Natural killer cell (primary cell): ENCODE results near the gene TBCCD1. TPM values are rescaled to one million over a fixed set of nuclear protein-coding genes. Genes with fewer than 3 reads are reported as not detected.

ENCODE experiments used
- ATAC-seq, 3 donors: fragments of 150-1000 bp in 2 of 3; fragments of 200-7000 bp in 1 of 3; cut with Tn5 transposase; 1 replicate in 1 of 3; 2 replicates in 2 of 3; pipeline ENCODE4 v1.10.0; 2021; ENCODE audit warnings: mild to moderate bottlenecking in 2 of 3, moderate library complexity in 2 of 3
- DNase-seq, 2 donors: peaks; one replicate each; pipeline versions ENCODE4 v3.0.0 to v3.0.0-alpha.2; 2013 to 2021; ENCODE audit warnings: mixed read lengths in 1 of 2
- H3K27ac ChIP-seq: one replicate; pipeline ENCODE4 v1.5.1; 2013; ENCODE audit warnings: mild to moderate bottlenecking, low read length
- H3K27me3 ChIP-seq: one replicate; pipeline ENCODE4 v1.6.1; 2013; ENCODE audit warnings: low read length; ENCODE audit not compliant: control insufficient read depth, insufficient read depth
- H3K36me3 ChIP-seq: one replicate; pipeline ENCODE4 v1.6.1; 2013; ENCODE audit warnings: low read length; ENCODE audit not compliant: control insufficient read depth, insufficient read depth
- H3K4me1 ChIP-seq: one replicate; pipeline ENCODE4 v1.6.1; 2013; ENCODE audit warnings: low read length; ENCODE audit not compliant: control insufficient read depth, insufficient read depth
- H3K4me3 ChIP-seq: one replicate; pipeline ENCODE4 v1.5.1; 2013; ENCODE audit warnings: low read length
- H3K9me3 ChIP-seq: one replicate; pipeline ENCODE4 v1.6.1; 2013; ENCODE audit warnings: low read length; ENCODE audit not compliant: control insufficient read depth, insufficient read depth
- H3K27ac Mint-ChIP-seq, 2 donors: one replicate each; pipeline ENCODE4 v1.8.0; 2022; ENCODE audit warnings: mild to moderate bottlenecking in 2 of 2, mixed read lengths in 2 of 2, moderate library complexity in 1 of 2
- H3K27me3 Mint-ChIP-seq, 2 donors: one replicate each; pipeline ENCODE4 v1.8.0; 2022; ENCODE audit warnings: low read depth in 2 of 2, mixed read lengths in 2 of 2
- H3K36me3 Mint-ChIP-seq: one replicate; pipeline ENCODE4 v1.8.0; 2022; ENCODE audit warnings: mixed read lengths
- H3K4me1 Mint-ChIP-seq, 2 donors: one replicate each; pipeline ENCODE4 v1.8.0; 2022; ENCODE audit warnings: mixed read lengths in 2 of 2
- H3K4me3 Mint-ChIP-seq: one replicate; pipeline ENCODE4 v1.8.0; 2022; ENCODE audit warnings: mild to moderate bottlenecking, moderate library complexity, mixed read lengths
- H3K9me3 Mint-ChIP-seq, 2 donors: one replicate each; pipeline ENCODE4 v1.8.0; 2022; ENCODE audit warnings: mixed read lengths in 2 of 2
- CTCF ChIP-seq: fragments of 200-600 bp; IDR thresholded peaks from one replicate; pipeline ENCODE4 v1.8.0; 2022; ENCODE audit warnings: antibody characterized with exemption
- WGBS: methylation state at CpG from one replicate; pipeline ENCODE4 v1.1.7; 2013; ENCODE audit warnings: missing lambda C conversion rate; ENCODE audit not compliant: insufficient coverage; 5-methylcytosine and 5-hydroxymethylcytosine counted together
- intact Hi-C: fragments of 100-400 bp; cut with micrococcal nuclease; formaldehyde crosslinking; loops from one replicate; pipeline ENCODE4 v1.14.2; 2022
- total RNA-seq, 4 donors: library from RNA; stranded (reverse); fragments of 120-200 nt in 1 of 4; gene quantifications; one replicate each; pipeline versions ENCODE4 v1.2.3 to v1.2.4, GENCODE V29; 2013 to 2022

Gene TBCCD1
- total RNA-seq, 3 donors from 2014 or later (not counting 1 experiment from before 2014, with no cell fraction given): 16.8 to 23.0 (median 20.3) TPM

DNA sequence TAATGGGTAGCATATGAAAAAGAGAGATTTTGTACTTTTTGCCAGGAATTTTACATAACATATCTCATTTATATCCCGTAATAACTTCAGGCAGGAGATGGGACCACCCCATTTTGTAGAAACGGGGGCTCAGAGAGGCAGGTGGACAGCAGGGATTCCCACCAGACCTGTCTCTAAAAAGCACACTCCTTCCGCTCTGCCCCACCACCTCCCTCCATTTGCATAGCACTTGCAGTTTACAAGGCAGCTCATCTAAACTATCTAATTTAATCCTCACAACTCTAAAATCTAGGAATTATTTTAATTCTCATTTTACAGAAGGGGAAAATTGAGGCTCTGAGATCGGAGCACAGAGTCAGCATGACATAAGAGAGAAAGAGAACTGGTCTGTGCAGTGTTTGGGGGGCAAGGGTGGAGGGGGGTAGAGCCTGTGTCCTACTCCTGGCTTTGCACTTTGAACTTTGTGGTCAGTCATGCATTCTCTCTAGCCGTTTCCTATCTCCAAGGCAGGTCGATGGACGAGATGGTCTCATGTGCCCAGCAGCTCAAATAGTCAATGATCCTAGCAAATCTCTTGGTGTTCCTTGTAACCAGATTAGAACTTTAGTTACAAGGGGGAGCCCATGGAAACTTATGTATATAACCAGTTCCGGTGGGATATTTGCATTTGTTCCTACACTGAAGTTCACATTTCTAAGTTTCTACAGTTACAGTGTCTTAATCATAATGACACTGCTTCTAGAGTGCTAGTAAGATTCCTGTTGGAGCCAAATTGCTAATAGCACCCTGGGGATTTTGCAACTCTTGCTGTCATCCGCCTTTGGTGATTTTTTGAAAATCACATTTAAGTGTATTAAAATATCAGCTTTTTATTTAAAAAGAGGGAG is 41.5 kb downstream of the TBCCD1 start:
- DNase-seq (no peak), ATAC-seq (no peak)
- Histone ChIP-seq H3K4me3 (no peak overlapping the region), H3K27ac (peak overlapping the region; percentile 6), H3K27me3 (no peaks in the 10 kb centered on the region), H3K4me1 (peaks cover 19% of the 10 kb centered on the region), H3K36me3 (no peaks in the 10 kb centered on the region), H3K9me3 (no peaks in the 10 kb centered on the region)
- TF ChIP-seq CTCF: no peak
- intact Hi-C loops: no loop called here
- H3K9me3 Mint-ChIP-seq: no peaks in the 10 kb centered on the region
- H3K27ac Mint-ChIP-seq: no peak overlapping the region
- 86% methylated on average over 9 of the region's 9 CpGs for WGBS
- peaks cover 0 to 12% of the 10 kb centered on the region in 2 donors for H3K4me1 Mint-ChIP-seq
- no peak overlapping the region for H3K4me3 Mint-ChIP-seq
- peaks cover 0 to 2% of the 10 kb centered on the region in 2 donors for H3K27me3 Mint-ChIP-seq
- no peaks in the 10 kb centered on the region for H3K36me3 Mint-ChIP-seq

DNA sequence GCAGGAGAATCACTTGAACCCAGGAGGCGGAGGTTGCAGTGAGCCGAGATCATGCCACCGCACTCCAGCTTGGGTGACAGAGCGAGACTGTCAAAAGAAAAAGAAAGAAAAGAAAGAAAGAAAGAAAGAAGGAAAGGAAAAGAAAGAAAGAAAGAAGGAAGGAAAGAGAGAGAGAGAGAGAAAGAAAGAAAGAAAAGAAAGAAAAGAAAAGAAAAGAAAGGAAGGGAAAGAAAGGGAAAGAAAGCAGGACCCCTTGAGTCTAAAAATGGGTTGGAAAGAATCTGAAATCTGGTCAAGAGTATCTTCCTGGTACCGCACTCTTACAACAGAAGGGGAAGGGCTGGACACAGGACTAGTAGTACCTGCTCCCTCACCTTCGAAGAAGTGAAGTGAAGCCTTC is 42.5 kb downstream of the TBCCD1 start:
- Histone ChIP-seq H3K4me1 (peaks cover 26% of the 10 kb centered on the region), H3K9me3 (no peaks in the 10 kb centered on the region), H3K36me3 (no peaks in the 10 kb centered on the region), H3K27me3 (no peaks in the 10 kb centered on the region), H3K4me3 (no peak overlapping the region), H3K27ac (no peak overlapping the region)
- no peak for ATAC-seq
- no peaks in the 10 kb centered on the region for H3K36me3 Mint-ChIP-seq
- peaks cover 0 to 12% of the 10 kb centered on the region in 2 donors for H3K4me1 Mint-ChIP-seq
- TF ChIP-seq CTCF: no peak
- no peak overlapping the region for H3K4me3 Mint-ChIP-seq
- DNase-seq: no peak
- intact Hi-C loops: no loop called here
- H3K27ac Mint-ChIP-seq: no peak overlapping the region
- WGBS: 98% methylated on average over 6 of the region's 6 CpGs
- H3K27me3 Mint-ChIP-seq: peaks cover 0 to 2% of the 10 kb centered on the region in 2 donors
- no peaks in the 10 kb centered on the region for H3K9me3 Mint-ChIP-seq

DNA sequence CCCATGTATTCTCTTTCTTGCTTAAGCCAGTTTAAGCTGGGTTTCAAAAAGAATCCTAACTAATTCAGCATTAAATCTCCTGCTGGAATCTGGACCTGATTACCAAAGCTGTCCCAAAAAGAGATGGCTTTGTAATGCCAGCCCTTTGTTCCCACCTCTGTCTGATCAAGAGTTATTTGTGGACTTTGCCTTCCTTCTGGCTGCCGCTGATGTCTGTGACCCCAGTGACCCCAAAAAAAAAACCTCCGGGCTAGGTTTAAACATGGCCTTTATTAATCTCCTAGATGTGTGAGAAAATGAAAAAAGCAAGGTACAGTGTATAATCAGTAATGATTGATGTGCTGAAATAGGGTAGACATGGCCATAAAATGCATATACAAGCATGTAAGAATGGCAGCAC is 43.7 kb downstream of the TBCCD1 start:
- Histone ChIP-seq H3K9me3 (no peaks in the 10 kb centered on the region), H3K4me3 (no peak overlapping the region), H3K36me3 (no peaks in the 10 kb centered on the region), H3K27ac (no peak overlapping the region), H3K27me3 (no peaks in the 10 kb centered on the region), H3K4me1 (peaks cover 30% of the 10 kb centered on the region)
- intact Hi-C loops: no loop called here
- no peak for TF ChIP-seq CTCF
- DNase-seq (no peak), ATAC-seq (no peak)
- Mint-ChIP-seq H3K27ac (no peak overlapping the region), H3K4me1 (peaks cover 11 to 24% of the 10 kb centered on the region in 2 donors), H3K36me3 (no peaks in the 10 kb centered on the region), H3K9me3 (no peaks in the 10 kb centered on the region), H3K27me3 (peaks cover 0 to 2% of the 10 kb centered on the region in 2 donors), H3K4me3 (no peak overlapping the region)
- WGBS: 96% methylated on average over 2 of the region's 2 CpGs
